ENCODE measurements around the gene SCO1.

SCO1 gene

GRCh38 chr17:10652984-10653659 lies 44.2 kb downstream of the SCO1 start:
- no peak for TF ChIP-seq CTCF (conservative IDR thresholded peaks at IDR 0.05; ENCODE audit: low read depth)
- POLR2A ChIA-PET (ENCODE audit: low non-redundant PET) = no interaction called here
- CTCF ChIA-PET = interaction anchor here (0.6 kb wide), 2 partner anchors 130 to 1282 kb away, joined by 3 to 4 read pairs; no protein-coding TSS in a partner anchor
- no peak overlapping the region for H3K27ac ChIP-seq
- DNase-seq (ENCODE audit: low spot score) = no peak

GRCh38 chr17:10651927-10652326 lies 45.4 kb downstream of the SCO1 start:
- no peak for DNase-seq (ENCODE audit: low spot score)
- no peak for TF ChIP-seq CTCF (conservative IDR thresholded peaks at IDR 0.05; ENCODE audit: low read depth)
- H3K27ac ChIP-seq = no peak overlapping the region
- POLR2A ChIA-PET (ENCODE audit: low non-redundant PET) = no interaction called here
- CTCF ChIA-PET = no interaction called here

- no peak for DNase-seq (ENCODE audit: low spot score)
- ChIA-PET CTCF (no interaction called here), POLR2A (ENCODE audit: low non-redundant PET) (no interaction called here)
- TF ChIP-seq CTCF (conservative IDR thresholded peaks at IDR 0.05; ENCODE audit: low read depth) = no peak
- H3K27ac ChIP-seq = no peak overlapping the region
These were observed 47.7 kb downstream of the SCO1 start for GRCh38 chr17:10649602-10650001.

GRCh38 chr17:10648956-10649355 lies 48.4 kb downstream of the SCO1 start:
- no peak for DNase-seq (ENCODE audit: low spot score)
- TF ChIP-seq CTCF (conservative IDR thresholded peaks at IDR 0.05; ENCODE audit: low read depth) = no peak
- no peak overlapping the region for H3K27ac ChIP-seq
- ChIA-PET CTCF (no interaction called here), POLR2A (ENCODE audit: low non-redundant PET) (no interaction called here)

- H3K27ac ChIP-seq = no peak overlapping the region
- TF ChIP-seq CTCF (conservative IDR thresholded peaks at IDR 0.05; ENCODE audit: low read depth) = no peak
- CTCF ChIA-PET = interaction anchor here (0.7 kb wide), 1 partner anchor 29 kb away, joined by 3 read pairs; no protein-coding TSS in a partner anchor
- POLR2A ChIA-PET (ENCODE audit: low non-redundant PET) = no interaction called here
- DNase-seq (ENCODE audit: low spot score) = no peak
These were observed 49.0 kb downstream of the SCO1 start for GRCh38 chr17:10648381-10648780.

GRCh38 chr17:10646392-10646990 lies 50.8 kb downstream of the SCO1 start:
- CTCF ChIA-PET = interaction anchor here (0.6 to 1.7 kb wide), 21 partner anchors 9 to 1805 kb away, joined by 3 to 13 read pairs (median 3); partner anchors contain the start of genes MAP2K4 and MYH3
- POLR2A ChIA-PET (ENCODE audit: low non-redundant PET) = no interaction called here
- no peak overlapping the region for H3K27ac ChIP-seq
- TF ChIP-seq CTCF (conservative IDR thresholded peaks at IDR 0.05; ENCODE audit: low read depth) = peak; percentile 84
- peak; percentile 44 for DNase-seq (ENCODE audit: low spot score)
